ENCODE results near the gene PRPH.
"Not testable (repeated sequence)": the region's sequence is repeated elsewhere in the genome, so short reads cannot be mapped to it uniquely, and the experiment has no call there.

Gene PRPH

DNA sequence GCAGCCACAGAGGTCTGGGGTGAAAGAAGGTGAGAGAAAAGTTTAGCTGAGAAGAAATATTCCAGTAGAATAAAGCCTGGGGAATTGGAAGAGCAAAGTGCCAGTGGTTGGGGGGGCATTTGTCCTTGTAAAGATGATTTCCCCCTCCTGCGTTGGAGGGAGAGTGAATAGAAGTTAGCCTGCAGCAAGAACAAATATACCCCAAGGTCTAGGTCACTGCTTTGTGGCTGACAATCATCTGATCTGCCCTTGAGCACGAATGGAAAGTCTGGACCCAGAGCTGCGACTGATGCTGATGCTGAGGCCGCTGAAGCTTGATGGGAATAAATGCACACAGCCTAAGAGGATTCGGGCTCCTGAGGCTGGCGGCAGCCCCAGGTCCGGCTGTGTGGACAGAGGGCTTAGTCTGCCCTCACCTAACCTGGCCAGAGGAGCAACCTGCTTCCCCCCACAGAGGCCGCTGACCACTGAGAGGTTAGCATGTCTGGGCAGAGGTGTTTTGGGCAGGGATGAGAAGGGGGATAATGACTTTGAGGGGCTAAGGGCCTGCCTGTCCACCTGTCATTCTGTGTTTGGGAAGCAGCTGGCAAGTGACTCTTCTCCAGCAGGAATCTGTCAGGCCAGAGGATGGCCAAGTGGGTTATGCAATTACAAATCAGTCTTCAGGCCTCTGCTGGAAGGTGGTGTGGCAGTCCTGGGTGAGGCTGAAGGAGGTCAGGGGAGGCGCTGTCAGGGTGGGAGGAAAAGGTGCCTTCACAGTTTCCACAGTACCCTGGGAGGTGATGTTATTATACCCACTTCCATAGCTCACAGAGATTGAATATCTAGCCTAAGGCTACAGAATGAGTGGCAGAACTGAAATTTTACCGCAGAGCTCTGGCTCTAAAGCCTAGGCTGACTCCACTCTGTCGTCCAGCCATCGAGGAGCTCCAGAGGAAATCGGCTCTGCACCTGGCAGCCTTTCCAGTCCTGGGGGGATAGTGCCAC is 18.4 kb upstream of the PRPH start:
- no peak for DNase-seq

DNA sequence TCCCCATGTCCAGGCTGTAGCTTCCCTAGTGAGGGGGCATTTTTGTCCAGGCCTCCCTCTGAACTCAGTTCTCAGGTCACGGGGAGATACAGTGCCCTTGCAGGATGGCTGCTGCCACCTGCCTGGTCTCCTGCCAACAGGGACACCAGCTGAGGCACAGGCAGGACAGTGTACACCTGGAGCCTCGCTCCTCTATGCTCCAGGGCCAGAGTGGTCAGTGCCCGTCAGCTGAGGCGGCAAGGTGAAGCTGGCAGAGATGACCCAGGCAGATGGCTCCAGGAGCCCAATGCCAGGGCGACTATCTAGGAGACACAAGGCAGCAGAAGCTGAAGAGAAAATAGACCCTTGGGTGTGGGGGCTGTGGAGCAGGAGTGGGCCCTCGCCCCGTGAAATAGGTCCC is 17.5 kb upstream of the PRPH start:
- no peak for DNase-seq

DNA sequence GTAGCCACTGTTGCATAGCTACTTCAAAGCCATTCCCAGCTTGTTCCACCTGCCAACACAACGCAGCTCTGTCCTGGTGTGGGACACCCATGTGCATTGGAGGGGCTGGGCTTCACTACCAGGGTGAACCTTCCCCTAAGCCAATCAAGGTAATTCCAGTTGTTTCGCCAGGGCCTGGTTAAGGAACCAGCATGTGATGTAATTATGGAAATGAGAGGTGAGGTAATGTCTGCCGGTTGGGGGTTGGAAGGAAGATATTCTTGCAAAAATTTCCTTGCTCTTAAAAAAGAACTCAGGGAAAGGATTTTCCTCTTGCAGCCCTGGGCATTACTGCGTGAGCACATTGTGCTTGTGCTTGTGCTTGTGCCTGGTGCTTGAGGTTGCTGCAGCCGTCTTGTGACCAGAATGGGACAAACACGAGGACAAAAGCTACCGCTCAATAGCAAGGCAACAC is 15.2 kb upstream of the PRPH start:
- no peak for DNase-seq

DNA sequence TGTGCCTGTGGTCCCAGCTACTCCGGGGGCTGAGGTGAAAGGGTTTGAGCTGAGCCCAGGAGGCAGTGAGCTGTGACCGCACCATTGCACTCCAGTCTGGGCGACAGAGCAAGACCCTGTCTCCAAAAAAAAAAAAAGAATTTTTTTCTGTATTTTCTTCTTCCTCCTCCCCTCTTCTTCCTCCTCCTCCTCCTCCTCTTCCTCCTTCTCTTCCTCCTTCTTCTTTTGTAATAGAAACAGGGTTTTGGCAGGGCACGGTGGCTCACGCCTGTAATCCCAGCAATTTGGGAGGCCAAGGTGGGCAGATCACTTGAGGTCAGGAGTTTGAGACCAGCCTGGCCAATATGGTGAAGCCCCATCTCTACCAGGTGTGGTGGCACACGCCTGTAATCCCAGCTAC is 14.4 kb upstream of the PRPH start:
- not testable (repeated sequence) for DNase-seq

DNA sequence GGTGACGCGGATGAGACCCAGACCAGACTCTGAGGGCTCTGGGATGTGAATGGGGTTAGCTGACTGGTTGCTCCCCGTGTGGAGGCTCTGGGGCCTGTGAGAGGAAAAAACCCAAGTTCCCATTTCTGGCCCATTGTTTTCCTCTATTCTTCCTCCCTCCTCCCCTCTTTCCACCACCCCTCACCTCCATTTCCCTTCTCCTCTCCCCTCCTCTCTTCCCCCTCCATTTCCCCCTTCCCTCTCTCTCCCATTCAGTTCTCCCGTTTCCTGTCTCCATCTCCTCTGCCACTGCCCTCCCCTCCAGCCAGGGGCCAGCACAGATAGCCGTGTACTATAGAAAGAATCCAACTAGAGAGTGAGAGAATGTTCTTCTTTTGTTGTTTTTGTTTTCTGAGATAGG is 12.6 kb upstream of the PRPH start:
- DNase-seq, result no peak

DNA sequence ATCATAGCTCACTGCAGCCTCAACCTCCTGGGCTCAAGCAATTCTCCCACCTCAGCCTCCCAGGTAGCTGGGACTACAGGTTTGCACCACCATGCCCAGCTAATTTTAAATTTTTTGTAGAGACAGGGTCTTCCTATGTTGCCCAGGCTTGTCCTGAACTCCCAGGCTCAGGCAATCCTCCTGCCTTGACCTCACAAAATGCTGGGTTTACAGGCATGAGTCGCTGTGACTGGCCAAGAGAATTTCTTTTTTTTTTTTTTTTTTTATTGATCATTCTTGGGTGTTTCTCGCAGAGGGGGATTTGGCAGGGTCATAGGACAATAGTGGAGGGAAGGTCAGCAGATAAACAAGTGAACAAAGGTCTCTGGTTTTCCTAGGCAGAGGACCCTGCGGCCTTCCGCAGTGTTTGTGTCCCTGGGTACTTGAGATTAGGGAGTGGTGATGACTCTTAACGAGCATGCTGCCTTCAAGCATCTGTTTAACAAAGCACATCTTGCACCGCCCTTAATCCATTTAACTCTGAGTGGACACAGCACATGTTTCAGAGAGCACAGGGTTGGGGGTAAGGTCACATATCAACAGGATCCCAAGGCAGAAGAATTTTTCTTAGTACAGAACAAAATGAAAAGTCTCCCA is 12.1 kb upstream of the PRPH start:
- DNase-seq, result not testable (repeated sequence)

DNA sequence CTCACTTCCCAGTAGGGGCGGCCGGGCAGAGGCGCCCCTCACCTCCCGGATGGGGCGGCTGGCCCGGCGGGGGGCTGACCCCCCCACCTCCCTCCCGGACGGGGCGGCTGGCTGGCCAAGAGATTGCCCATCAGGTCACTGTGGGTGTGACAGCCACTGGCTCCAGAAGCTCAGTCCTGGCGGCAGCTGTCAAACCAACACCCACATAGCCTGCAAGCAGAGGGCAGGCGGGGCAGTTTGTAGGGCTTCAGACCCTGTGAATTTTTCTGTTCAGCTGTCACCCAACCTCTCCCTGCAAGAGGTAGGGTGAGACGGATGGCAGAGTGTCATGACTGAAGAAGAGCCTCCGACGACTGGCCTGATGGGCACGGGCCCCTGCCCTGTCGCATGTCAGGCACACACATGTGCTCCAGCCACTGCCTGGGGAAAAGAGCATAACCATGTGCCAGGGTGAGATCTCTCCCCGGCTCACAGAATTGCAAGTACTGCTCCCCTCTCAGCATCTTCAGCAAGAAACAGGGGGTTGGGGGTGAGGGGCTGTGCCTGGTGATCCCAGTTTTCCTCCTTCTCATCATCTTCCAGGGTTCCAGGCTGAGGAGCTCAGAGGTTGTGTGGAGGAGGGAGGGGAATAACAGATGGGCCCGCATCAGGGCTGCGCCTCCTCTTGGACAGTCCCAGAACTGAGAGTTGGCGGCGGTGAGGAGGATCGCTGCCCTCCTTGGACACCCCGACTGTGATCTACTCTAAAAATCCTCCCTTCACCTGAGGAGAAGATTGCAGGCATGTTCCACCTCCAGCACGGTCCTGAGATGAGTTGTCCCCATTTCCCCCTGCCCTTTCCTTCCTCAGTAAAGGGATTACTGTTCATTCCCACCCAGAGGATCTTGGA is 11.2 kb upstream of the PRPH start:
- DNase-seq, result no peak

DNA sequence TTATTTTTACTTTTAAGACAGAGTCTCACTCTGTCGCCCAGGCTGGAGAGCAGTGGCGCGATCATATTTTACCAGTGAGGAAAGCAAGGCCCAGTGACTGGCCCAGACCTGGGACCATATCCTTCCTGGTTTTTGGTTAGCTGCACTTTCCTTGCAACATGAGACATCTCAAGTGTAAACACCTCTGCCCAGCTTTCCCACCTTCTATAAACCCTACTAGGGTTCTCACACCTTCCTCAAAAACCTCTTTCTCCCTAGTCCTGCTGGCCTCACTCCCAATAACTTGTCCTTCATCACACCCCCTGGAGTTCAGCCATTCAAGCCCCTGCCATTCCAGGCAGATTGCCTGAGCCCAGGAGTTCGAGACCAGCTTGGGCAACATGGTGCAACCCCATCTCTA is 10.3 kb upstream of the PRPH start:
- DNase-seq, result no peak

DNA sequence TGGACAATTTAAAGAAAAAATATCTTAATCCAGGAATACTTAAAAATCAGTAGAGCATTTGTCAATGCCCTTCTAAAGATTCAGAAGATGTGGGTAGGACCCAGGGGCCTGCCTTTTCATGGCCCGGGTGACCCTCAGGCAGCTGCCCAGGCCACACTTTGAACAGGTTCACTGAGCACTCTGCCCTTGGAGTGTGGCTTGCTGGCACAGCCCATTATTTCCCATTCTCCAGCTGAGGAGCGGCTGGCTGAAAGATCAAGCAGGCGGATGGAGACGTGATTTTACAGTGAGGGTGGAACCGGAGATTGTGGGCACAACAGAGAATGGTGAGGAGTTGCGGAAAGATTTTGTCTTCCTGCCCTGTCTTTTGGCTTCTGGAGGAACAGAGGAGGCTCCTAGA is 7.1 kb upstream of the PRPH start:
- no peak for DNase-seq

DNA sequence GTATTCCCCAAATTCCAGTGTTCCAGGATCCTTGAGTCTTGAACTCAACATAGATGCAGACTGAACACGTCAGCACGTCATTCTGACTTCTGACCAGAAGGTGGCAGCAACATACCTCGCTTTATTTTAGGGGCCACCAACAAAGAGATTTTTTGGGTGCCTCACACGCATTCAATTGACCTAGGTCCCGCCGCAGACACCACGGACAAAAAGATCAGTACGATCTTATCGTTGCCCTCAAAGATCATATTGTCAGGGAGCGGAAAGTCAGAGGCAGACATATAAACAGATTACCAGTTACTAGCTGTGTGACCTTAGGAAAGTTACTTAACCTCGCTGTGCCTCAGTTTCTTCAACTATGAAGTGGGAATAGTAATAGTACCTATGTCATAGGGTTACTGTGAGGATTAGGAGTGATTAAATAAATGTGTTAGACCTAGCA is 6.5 kb upstream of the PRPH start:
- no peak for DNase-seq

DNA sequence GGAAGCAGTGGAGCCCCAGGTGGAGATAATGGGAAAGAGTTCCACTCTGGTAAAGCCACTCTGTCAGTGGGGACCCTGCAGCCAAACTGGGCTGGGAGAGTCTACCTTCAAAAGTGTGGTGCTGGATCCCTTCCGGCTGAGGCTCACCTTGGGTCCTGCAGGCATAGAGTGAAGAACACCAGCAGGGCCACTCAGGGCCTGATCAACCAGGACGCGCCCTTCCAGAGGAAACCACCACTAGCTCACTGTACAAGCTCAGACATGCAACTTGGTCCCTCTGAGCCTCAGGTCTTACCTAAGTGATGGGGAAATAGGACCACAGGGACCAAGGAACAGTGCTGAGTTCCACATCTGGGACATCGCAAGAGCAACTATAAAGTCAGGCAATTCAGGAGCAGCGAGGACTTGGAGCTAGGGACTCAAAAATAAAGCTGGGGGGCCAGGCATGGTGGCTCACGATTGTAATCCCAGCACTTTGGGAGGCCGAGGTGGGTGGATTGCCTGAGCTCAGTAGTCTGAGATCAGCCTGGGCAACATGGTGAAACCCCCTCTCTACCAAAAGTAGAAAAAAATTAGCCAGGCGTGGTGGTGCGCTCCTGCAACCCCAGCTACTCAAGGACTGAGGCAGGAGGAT is 5.9 kb upstream of the PRPH start:
- no peak for DNase-seq

DNA sequence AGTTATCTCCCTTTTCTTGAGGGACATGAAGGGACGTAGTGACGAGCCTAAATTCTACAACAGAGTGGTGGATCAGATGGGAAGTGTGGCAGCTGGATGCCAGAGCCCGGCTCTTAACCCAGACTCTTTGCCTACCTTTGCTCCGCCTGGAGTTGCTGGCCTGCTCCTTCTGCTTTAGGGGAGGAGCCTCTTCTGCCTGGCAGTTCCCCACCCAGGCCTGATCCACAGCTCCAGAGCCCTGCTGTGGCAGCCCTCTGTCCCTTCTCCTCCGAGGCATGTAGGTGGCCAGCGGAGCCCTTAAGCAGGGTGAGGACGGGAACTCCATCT is 2.3 kb upstream of the PRPH start:
- peak; percentile 62 for DNase-seq

DNA sequence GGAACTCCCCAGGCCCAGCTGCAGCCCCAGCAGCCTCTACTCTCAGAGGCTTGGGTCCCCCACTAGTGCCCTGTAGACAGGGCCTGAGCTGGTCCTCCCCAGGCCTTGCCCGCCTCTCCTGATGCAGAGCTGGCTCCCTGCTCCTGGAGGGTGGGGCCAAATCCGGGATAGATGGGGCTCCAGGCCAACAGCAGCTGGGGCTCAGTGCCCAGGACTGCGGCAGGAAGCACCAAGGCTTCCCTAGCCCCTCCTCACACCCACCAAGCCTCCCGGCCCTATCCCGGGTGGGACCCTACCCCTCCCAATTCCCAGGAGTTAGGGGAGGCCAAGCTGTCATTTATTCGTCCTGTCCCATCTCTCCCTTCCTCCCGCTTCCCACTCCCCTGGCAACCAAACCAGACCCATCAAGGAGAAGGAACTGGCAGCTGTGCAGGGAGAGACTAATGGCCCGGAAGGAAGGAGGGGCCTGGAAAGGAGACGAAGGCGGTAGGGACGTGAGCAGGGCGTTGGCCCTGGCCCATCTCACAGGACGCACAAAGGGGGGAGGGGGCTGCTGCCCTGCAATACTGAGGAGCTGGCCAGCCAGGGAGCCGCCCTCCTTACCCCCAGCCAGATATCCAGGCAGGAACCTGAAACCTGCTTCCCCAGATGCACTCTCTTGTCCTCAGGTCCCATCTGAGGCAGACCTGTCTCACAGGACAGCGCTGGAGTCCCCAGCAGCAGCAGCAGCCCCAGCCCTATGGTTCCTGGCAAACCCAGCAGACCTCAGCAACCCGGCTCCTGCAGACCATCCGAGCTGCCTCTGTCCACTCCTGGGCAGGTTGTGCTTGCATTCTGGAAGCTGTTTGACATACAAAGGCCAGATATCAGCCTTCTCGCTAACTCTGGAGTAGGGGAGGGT is 1.6 kb upstream of the PRPH start:
- DNase-seq, result peak; percentile 69

DNA sequence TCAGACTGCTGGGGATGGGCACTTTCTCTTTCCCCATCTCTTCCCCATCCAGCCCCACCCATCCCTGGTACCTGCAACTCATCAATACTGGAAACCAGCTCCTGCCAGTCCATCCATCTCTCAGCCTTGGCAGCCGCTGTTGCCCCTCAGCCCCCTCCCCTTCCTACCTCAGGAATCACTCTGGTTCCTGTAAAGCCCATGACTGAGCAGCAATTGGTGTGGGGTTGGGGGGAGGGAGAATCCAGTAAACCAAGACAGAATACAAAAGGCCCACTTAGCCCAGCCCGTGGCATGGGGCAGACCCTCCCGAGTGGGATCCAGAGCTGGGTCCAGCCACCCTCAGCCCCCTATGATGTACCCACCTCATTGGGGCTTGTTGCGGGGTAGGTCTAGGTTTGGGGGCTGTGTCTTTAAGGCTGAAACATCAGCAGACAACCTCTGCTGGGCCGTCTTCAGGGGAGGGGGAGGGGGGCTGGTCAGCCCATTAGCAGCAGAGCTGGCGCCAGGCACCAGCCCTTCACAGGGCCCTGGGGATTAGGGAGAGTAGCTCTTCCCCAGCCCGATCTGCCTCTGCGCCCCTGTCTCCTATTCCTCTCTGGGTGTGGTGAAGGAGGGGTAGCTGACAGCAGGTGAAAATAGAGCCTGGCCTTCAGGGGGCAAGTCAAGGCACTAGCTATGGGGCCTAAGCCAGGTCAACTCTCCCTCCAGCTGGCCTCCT is 702 bp upstream of the PRPH start:
- peak; percentile 36 for DNase-seq

DNA sequence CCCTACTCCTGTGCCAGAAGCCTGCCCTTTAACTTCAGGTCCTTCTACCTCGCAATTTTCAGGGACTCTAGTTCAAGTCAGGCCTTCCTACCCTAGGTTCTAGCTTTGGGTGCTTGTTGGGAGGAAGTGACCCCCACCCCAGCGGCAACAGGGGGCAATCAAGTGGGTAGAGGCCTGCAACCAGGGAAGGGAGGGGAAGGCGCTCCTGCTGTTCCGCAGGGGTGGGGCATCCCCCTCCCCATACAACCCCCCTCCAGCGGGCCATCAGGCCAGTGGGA is 204 bp upstream of the PRPH start:
- no peak for DNase-seq

DNA sequence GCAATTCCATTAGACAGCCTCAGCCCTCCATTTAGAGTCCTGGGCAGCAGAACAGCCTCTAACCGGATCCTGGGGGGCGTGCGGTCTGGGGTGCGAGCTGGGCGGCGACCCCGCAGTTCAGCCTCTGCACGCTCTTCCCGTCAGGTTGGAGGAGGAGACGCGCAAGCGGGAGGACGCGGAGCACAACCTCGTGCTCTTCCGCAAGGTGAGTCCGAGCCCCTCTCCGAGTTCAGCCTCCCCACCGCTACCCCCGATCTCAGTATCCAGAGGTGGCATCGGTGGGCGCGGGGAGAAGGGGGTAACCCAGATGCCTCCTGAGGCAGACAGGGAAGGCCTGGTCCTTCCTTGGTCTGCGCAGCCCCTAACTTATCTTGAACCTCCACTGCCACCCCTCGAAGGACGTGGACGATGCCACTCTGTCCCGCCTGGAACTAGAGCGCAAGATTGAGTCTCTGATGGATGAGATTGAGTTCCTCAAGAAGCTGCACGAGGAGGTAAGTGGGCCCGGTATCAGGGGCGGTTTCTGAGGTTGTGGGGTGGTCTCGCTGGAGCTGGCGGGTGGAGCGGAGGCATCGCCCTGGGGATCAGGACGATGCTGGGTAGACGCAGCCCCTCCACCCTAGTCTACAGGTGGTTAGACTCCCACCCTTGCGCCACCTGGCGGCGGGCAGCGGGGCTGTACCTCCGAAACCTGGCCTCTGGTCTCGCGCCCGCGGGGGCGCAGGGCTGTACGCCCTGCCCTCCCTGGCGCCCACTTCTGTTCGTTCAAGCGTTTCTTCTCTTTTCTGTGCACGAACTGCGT is 1.3 kb downstream of the PRPH start:
- no peak for DNase-seq

DNA sequence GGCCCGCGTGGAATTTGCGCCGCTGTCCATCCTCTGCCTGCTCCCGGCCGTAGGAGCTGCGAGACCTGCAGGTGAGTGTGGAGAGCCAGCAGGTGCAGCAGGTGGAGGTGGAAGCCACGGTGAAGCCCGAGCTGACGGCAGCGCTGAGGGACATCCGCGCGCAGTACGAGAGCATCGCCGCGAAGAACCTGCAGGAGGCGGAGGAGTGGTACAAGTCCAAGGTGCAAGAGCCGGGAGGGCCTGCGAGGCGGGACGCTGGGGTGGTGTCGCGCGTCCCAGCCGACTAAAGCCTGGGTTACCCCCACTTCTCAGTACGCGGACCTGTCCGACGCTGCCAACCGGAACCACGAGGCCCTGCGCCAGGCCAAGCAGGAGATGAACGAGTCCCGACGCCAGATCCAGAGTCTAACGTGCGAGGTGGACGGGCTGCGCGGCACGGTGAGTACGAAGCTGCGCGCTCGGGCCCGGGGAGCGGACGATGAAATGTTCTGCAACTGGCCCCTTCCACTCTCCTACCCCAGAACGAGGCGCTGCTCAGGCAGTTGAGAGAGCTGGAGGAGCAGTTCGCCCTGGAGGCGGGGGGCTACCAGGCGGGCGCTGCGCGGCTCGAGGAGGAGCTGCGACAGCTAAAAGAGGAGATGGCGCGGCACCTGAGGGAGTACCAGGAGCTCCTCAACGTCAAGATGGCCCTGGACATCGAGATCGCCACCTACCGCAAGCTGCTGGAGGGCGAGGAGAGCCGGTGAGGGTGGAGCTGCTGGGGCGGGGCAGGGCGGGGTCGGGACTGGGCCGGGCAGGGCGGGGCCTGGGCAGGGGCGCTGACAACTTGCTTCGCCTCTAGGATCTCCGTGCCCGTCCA is 2.1 kb downstream of the PRPH start:
- no peak for DNase-seq

DNA sequence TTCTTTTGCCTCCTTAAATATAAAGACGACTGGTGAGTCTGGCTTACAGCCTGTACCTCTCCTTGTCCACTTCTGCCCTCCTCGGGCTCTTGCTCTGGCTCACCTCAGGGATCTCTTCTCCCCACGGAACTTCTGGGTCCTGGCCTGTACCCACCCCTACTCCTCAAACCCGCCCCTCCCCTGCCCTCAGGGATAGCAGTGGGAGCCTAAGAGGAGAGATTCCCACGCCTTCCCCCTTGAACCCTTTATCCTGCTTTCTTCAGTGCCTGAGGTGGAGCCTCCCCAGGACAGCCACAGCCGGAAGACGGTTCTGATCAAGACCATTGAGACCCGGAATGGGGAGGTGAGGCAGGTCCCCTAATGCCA is 2.7 kb downstream of the PRPH start:
- no peak for DNase-seq

DNA sequence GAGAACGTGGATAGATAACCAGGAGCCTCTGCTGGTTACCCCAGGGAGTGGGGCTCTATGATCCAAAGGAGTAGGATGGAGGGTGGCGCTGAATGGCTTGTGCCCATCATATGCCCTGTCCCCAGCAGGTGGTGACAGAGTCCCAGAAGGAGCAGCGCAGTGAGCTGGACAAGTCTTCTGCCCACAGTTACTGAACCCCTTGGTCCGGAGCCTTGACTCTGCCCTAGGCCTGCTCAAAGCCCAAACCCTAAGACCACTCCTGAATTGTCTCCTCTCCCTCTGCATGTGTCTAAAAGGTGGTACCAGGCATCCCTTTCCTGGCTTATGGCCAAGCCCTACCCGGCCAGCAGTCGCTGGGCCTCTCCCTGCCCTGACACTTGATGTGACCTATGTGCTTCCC is 3.2 kb downstream of the PRPH start:
- DNase-seq, result no peak

DNA sequence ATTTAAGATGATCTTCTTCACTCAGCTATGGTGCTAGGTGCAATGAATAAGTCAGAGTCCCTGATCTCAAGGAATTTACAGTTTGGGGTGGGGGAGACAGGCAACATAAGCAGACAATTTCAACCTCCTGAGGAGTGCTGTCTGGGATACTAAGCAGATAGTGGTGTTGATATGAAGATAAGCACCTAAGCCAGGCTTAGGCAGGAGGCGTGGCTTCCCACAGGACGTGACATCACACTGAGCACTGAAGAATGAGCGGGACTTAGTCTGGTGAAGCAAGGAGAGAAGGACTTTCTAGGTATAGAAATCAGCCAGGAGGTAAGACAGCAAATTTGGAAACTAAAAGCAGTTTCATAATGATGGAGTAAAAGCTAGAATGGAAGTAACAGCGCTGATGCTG is 6.8 kb downstream of the PRPH start:
- DNase-seq, result no peak

All from NCI-H2227 treated with DMSO at 0.1 percent for 48 hours (cell line).